Activated gamma-delta T cell treated with Interleukin-2 at 50 U/mL for 16 hours (primary cell): ENCODE measurements around the gene PARL.

ENCODE experiments used
- DNase-seq: peaks from one replicate; pipeline ENCODE4 v3.0.0-alpha.2; 2020

The PARL gene

GRCh38 chr3:183884427-183885296, at the start of gene PARL:
Gene PARL, minus strand, starts transcription at chr3:183884880. Its CDS starts 34 bp downstream, at chr3:183884846.
- DNase-seq = peak; percentile 97

GRCh38 chr3:183933160-183933559, 48.5 kb upstream of the PARL start:
- no peak for DNase-seq

GRCh38 chr3:183931881-183932280, 47.2 kb upstream of the PARL start:
- no peak for DNase-seq

- DNase-seq = no peak
Observed at GRCh38 chr3:183930086-183930485, 45.4 kb upstream of the PARL start.

GRCh38 chr3:183927059-183927458, 42.4 kb upstream of the PARL start:
- DNase-seq = no peak

GRCh38 chr3:183924956-183925355, 40.3 kb upstream of the PARL start:
- DNase-seq = no peak

GRCh38 chr3:183924543-183924942, 39.9 kb upstream of the PARL start:
- no peak for DNase-seq

- DNase-seq = no peak
Observed at GRCh38 chr3:183922421-183922820, 37.7 kb upstream of the PARL start.

- no peak for DNase-seq
Observed at GRCh38 chr3:183921096-183921495, 36.4 kb upstream of the PARL start.

- no peak for DNase-seq
Observed at GRCh38 chr3:183920416-183920815, 35.7 kb upstream of the PARL start.

- no peak for DNase-seq
Observed at GRCh38 chr3:183918178-183918577, 33.5 kb upstream of the PARL start.

- DNase-seq = no peak
Observed at GRCh38 chr3:183917776-183918175, 33.1 kb upstream of the PARL start.

- no peak for DNase-seq
Observed at GRCh38 chr3:183914856-183915255, 30.2 kb upstream of the PARL start.

- DNase-seq = no peak
Observed at GRCh38 chr3:183913580-183913920, 28.9 kb upstream of the PARL start.

- no peak for DNase-seq
Observed at GRCh38 chr3:183912895-183913579, 28.4 kb upstream of the PARL start.

GRCh38 chr3:183911763-183912506, 27.3 kb upstream of the PARL start:
- DNase-seq = no peak

GRCh38 chr3:183911087-183911486, 26.4 kb upstream of the PARL start:
- no peak for DNase-seq

- no peak for DNase-seq
Observed at GRCh38 chr3:183909030-183909600, 24.4 kb upstream of the PARL start.

GRCh38 chr3:183907911-183908331, 23.2 kb upstream of the PARL start:
- no peak for DNase-seq

GRCh38 chr3:183907176-183907575, 22.5 kb upstream of the PARL start:
- DNase-seq = no peak

- no peak for DNase-seq
Observed at GRCh38 chr3:183906234-183906921, 21.7 kb upstream of the PARL start.
